Measurements from ENCODE around the gene SIMC1. TPM values are rescaled to one million over a fixed set of nuclear protein-coding genes. Genes with fewer than 3 reads are reported as not detected.

The SIMC1 gene
- polyA plus RNA-seq, 2 of the 4 experiments (the other 2 are of a cell fraction) = 9.2 to 9.5 TPM

GRCh38 chr5:176342766-176343458 is 104.7 kb downstream of the SIMC1 start (continued):
- no peak for TF ChIP-seq REST (IDR thresholded peaks at IDR 0.05)

- TF ChIP-seq CBX2 (IDR thresholded peaks at IDR 0.05; ENCODE audit: borderline replicate concordance, low read depth) (no peak), ZFP36 (IDR thresholded peaks at IDR 0.05; ENCODE audit: borderline replicate concordance, partially characterized antibody) (no peak), RFX5 (IDR thresholded peaks at IDR 0.05) (no peak), CEBPB (IDR thresholded peaks at IDR 0.05) (no peak), POLR2A (IDR thresholded peaks at IDR 0.05; ENCODE audit: low read length) (no peak), HDAC2 (IDR thresholded peaks at IDR 0.05) (no peak), ATOH8 (CRISPR knock-in tag; IDR thresholded peaks at IDR 0.05; ENCODE audit: low read depth) (no peak), KDM1A (IDR thresholded peaks at IDR 0.05; ENCODE audit: low read depth) (no peak), ELK1 (IDR thresholded peaks at IDR 0.05; ENCODE audit: low read depth, low read length) (no peak), ESRRA (IDR thresholded peaks at IDR 0.05; ENCODE audit: borderline replicate concordance, low read length) (no peak), EHMT2 (IDR thresholded peaks at IDR 0.05; ENCODE audit: low read depth) (no peak), HOXB13 (CRISPR knock-in tag; IDR thresholded peaks at IDR 0.05; ENCODE audit: low read depth) (no peak), RCOR1 (IDR thresholded peaks at IDR 0.05; ENCODE audit: low read depth, low read length) (no peak), FOXS1 (CRISPR knock-in tag; IDR thresholded peaks at IDR 0.05) (no peak), RNF2 (IDR thresholded peaks at IDR 0.05; ENCODE audit: borderline replicate concordance, low read depth) (no peak), CHD2 (IDR thresholded peaks at IDR 0.05; ENCODE audit: low read length, partially characterized antibody) (no peak), KDM5A (IDR thresholded peaks at IDR 0.05) (no peak), CBX8 (IDR thresholded peaks at IDR 0.05) (no peak)
Measured at GRCh38 chr5:176350416-176350815, 112.2 kb downstream of the SIMC1 start.

More at GRCh38 chr5:176350416-176350815, 112.2 kb downstream of the SIMC1 start:
- no peak overlapping the region for H3K4me2 ChIP-seq
- no peak overlapping the region for H3K4me3 ChIP-seq
- ChIA-PET CTCF (no interaction called here), POLR2A (no interaction called here)
- no peak for ATAC-seq
- FAIRE-seq = no peak
- no peak overlapping the region for H3K27ac ChIP-seq
- WGBS (ENCODE audit: missing lambda C conversion rate) = 92% methylated on average over 8 of the region's 8 CpGs
- H3K4me1 ChIP-seq = no peaks in the 10 kb centered on the region
- H3K9me3 ChIP-seq = no peaks in the 10 kb centered on the region
- no peak for DNase-seq (ENCODE audit: low read depth in 1 of 2, low spot score in 1 of 2)
